ENCODE measurements around the gene SPOP.
A peak's percentile ranks its signal among the peaks of the same experiment; 100 is the strongest.
"Not testable (repeated sequence)": the region's sequence is repeated elsewhere in the genome, so short reads cannot be mapped to it uniquely, and the experiment has no call there.

Gene SPOP

DNA sequence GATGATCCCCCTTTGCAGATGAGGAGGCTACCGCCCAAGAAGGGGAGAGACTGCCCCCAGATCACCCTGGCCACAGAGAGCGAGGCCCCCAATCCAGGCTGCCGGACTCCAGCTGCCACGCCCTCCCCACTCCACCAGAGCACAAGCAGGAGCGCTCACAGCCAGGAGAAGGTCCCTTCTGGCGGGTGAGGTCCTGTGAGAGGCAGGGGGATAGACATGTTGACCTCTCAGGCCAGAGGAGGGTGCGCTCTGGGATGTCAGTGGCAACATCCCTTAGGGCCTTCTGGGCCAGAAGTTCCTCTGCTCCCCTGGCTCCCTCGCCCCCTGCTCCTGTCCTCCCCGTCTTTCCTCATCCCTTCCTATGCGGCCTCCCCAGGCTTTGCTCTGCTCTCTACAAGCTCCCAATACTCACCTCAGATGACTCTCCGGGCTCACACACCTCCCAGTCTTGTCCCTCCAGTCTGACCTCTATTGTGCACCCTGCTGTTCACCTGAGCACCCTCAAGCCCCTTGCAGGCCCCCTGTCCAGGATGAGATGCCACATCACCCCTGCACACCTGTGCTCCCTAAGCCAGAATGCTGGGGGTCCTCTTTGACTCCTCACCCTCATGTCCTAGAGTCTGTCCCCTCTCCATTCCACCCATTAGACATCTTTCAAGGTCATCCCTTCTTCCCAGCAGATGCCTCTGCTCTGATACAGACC is 107.2 kb downstream of the SPOP start:
- no peak for DNase-seq

- not testable (repeated sequence) for DNase-seq
Observed at GRCh38 chr17:49568695-49569047, 109.2 kb downstream of the SPOP start.

DNA sequence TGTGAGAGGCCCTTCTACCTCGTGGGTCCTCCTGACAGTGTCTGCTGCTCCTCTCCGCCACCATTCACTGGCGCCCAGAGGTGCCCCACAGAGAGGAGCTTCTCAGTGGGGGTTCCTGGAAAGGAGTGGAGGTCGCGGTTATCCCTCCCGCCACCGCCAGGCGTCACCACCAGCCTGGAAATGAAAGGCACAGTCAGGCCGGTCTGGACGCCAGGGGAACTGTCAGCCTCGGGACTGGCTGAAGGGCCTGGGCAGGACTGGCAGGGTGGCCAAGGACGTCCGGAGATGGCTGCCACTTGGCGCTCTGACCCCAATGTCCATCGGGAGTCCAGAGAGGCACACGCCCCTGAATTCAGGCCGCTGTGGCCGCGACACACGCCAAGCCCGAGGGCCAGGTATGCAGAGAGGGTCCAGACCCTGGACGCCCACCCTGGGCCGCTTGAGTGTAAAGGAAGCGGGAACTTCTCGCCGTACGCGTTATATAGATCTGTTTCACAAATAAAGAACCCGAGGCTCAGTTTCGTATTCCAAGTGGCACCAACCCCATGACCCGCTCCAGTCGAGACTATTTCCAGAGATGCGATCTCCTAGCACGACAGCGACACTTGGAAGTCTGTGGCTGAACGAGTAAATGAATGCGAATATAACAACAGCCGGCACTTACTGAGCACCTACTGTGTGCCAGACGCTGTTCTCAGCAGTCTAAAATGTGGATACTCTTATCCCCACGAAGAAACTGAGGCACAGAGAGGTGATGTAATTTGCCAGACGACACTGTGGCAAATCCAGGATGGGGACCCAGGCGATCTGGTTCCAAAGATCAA is 109.8 kb downstream of the SPOP start:
- peak; percentile 46 for DNase-seq

- DNase-seq = no peak
Observed at GRCh38 chr17:49567104-49567521, 110.8 kb downstream of the SPOP start.

DNA sequence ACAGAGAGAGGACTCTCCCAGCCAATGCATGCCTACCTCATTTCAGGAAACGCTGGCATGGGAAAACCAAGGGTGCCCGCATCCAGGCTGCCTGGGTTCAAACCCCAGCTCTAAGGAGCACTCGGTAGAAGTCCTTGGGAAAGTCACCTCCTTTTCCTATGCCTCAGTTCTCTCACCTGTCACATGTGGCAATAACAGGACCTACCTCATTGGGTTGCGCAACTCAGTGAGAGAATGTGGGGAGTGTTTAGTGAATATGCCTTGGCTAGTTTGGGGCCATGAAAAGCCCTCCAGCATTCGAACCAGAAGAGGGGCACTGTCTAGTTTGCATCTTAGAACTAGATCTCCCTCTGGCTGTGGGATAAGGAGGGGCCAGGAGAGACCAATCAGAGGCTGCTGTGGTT is 111.2 kb downstream of the SPOP start:
- DNase-seq = no peak

GRCh38 chr17:49565948-49566491 is 111.9 kb downstream of the SPOP start:
- DNase-seq = no peak

GRCh38 chr17:49564638-49565037 is 113.3 kb downstream of the SPOP start:
- no peak for DNase-seq

GRCh38 chr17:49557312-49558024 is 120.4 kb downstream of the SPOP start:
- peak; percentile 29 for DNase-seq

DNA sequence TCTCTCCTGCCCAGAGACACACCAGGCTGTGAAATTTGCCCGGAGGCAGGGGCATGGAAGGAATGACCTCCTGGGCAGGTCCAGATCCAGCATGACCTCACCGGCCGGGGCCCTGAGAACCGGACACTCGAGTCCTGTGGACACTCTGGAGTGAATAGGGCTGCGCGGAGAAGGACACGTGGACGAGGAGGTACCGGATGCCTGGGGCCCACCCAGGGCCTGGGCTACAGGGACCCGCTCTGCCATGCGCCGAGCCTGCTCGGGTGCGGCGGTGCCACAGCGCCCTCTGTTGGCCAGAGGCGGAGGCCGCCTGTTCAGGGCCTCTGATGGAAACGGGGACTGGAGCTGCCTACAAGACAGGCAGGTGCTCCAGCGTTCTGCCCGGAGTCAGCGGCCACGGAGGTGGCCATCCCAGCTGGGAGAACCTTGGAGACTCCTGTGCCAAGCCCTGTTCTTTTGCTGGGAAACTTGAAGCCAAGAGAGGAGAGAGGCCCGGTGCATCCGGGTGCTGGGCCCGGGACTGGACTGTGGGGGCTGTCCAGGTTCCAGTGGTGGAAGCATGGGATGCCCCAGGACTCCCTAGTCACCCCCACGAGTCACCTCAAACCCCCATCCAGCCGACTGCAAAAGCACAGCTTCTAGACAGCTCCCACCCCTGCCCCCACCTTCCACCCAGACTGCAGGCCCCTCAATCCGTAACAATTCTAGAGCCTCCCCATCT is 121.5 kb downstream of the SPOP start:
- DNase-seq = peak; percentile 35

DNA sequence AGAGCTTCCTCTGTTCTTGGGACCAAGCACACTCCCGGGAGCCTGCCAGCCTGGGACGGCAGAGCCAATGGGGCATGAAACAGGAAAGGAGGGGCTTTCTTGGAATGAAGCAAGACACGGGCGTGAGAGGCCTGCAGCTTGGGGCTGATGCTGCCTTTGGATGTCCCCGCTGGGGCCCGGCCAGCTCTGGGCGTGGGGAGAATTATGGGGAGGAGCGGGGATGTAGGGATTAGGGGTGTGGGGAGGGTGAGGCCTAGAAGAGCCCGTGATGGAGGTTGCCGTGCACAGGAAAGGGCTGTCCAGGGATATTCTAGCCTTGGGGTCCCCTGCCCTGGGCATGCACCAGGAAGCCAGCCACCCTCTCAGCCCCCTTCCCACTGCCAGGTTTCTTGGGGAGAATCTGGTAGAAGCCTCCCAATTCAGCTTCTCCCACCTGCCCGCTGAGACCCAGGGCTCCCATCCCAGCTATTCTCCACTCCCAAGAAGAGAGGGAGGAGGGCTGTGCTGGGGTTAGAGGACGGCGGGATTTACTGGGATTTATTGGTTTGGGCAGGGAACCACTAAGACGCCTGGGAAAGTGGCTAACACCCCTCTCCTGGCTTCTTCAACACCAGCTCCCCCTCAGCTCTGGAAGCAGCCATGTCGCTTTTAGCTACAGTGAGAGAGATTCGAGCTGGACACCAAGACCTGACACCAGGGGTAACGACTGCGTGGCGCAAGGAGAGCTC is 122.2 kb downstream of the SPOP start:
- DNase-seq = no peak

DNA sequence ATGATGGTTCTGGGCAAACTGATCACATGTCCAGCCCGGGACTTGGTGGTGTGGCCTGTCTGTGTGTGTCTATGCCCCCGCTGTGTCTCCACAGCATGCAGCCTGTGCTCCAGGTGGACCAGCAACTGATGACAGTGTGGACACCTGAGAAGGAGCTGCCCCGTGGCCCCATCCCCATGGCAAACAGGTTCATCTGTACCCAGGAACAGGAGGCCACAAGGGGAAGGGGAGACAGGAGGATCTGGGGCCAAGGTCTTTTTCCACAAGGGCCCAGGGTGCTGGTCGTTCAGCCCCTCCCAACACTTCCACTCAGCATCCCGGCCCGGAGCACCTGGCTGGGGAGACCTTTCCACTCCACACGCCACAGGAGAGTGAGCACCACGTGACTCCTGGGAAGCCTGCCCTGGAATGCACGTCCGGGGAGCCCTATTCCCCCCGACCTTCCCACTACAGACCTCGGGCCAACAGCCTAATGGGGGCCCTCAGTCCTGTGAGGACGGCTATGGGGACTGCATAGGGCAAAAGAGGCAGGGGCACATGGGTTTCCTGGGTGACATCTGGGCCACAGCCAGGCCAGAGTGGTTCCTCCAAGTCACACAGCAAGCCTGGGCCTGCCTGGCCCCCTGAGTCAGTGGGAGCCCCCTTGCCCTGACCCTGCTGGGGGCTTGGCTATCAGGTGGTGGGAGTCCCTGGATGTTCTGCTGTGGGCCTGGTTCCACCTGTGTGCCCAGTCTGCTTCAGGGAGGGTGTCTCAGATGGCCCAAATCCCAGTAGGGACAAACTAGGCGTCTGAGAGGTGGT is 123.0 kb downstream of the SPOP start:
- no peak for DNase-seq

GRCh38 chr17:49553676-49554335 is 124.1 kb downstream of the SPOP start:
- no peak for DNase-seq

DNA sequence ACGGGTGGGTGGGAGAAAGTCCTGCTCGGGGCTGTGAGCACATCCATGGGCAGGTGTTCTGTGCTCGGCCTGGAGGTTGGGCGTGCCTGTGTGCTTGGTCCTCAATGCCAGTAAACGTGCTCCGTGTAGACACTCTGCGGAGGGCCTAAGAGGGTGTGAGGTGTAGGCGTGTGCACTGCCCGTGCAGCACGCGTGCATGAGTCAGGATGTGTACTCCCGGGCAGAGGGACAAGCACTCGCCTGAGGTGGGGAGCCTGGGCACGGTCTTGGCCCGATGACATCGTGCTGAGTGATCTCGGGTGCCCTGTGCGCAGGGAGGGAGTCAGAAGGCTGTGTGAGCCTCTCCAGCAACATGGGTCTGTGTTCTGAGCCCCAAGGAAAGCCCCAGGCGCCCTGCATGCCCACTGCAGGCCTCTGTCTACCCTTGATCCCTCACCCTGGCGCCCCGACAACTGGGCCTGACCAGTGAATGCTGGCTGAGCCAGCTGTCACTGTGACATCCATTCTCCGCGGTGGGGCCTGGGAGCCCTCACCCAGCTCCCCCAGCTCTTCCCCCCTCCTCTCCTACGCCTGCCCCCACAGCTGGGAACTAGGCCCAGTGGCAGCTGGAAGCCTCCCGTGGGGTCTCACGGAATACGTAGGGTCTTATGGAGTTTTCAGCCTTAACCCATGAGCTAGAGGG is 125.7 kb downstream of the SPOP start:
- DNase-seq = no peak

GRCh38 chr17:49551221-49552069 is 126.5 kb downstream of the SPOP start:
- DNase-seq = no peak

- DNase-seq = not testable (repeated sequence)
Observed at GRCh38 chr17:49550764-49551163, 127.1 kb downstream of the SPOP start.

GRCh38 chr17:49549691-49550678 is 127.9 kb downstream of the SPOP start:
- DNase-seq = no peak

- no peak for DNase-seq
Observed at GRCh38 chr17:49549311-49549605, 128.6 kb downstream of the SPOP start.
